Measurements from ENCODE around the gene KIF13A. TPM values are rescaled to one million over a fixed set of nuclear protein-coding genes. Genes with fewer than 3 reads are reported as not detected.

Gene KIF13A
- total RNA-seq, 1 donor from 2014 or later, result 34.4 TPM

DNA sequence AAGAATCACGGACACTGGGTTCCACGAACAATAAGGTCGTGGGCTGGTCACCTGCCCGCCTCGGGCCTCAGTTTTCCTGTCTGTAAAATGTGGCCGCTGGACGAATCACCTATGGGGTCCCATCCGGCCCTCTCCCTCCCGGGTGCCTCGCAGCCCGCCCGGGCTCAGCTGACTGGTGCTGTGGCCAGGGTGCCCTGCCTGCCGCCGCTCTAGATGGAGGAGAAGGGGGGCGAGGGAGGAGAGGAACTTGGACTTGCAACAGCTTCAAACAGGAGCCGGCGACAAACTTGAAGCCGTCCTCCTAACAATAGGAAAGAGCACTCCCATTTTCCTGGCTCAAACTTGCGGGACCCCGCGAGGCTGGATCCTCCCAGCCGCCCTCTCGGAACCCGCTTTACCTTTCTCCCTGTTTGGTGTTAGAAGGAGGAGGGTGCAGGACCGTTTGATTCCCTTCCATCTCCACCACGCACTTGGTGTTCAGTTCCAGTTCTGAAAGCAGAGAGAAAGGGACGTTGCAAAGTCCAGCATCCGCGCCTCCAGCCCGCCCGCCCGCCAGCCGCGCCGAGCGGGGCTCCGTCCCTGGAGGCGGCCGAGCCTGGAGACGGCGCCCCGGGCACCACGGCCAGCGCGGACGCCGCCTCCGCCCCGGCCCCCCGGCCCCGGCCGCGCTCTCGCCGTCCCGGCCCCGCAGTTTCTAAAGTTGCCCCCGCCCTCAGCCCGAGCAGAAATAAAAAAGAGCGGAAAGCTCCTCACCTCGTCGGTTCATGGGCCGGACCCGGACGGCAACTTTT lies 584 bp downstream of the KIF13A start:
- TF ChIP-seq, protein P1, sequence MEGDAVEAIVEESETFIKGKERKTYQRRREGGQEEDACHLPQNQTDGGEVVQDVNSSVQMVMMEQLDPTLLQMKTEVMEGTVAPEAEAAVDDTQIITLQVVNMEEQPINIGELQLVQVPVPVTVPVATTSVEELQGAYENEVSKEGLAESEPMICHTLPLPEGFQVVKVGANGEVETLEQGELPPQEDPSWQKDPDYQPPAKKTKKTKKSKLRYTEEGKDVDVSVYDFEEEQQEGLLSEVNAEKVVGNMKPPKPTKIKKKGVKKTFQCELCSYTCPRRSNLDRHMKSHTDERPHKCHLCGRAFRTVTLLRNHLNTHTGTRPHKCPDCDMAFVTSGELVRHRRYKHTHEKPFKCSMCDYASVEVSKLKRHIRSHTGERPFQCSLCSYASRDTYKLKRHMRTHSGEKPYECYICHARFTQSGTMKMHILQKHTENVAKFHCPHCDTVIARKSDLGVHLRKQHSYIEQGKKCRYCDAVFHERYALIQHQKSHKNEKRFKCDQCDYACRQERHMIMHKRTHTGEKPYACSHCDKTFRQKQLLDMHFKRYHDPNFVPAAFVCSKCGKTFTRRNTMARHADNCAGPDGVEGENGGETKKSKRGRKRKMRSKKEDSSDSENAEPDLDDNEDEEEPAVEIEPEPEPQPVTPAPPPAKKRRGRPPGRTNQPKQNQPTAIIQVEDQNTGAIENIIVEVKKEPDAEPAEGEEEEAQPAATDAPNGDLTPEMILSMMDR (conservative IDR thresholded peaks at IDR 0.05), result no peak
- H3K27ac Mint-ChIP-seq (ENCODE audit: unreplicated experiment), result peak overlapping the region; percentile 95
- H3K27me3 Mint-ChIP-seq (ENCODE audit: low read depth), result peaks cover 2% of the 10 kb centered on the region
- H3K4me3 Mint-ChIP-seq, result peak overlapping the region; percentile 96
- H3K4me1 Mint-ChIP-seq, result peaks cover 32% of the 10 kb centered on the region
- H3K36me3 Mint-ChIP-seq (ENCODE audit: low read depth), result no peaks in the 10 kb centered on the region
- H3K9me3 Mint-ChIP-seq, result no peaks in the 10 kb centered on the region
- DNase-seq (ENCODE audit: low read depth, low spot score), result peak; percentile 43

DNA sequence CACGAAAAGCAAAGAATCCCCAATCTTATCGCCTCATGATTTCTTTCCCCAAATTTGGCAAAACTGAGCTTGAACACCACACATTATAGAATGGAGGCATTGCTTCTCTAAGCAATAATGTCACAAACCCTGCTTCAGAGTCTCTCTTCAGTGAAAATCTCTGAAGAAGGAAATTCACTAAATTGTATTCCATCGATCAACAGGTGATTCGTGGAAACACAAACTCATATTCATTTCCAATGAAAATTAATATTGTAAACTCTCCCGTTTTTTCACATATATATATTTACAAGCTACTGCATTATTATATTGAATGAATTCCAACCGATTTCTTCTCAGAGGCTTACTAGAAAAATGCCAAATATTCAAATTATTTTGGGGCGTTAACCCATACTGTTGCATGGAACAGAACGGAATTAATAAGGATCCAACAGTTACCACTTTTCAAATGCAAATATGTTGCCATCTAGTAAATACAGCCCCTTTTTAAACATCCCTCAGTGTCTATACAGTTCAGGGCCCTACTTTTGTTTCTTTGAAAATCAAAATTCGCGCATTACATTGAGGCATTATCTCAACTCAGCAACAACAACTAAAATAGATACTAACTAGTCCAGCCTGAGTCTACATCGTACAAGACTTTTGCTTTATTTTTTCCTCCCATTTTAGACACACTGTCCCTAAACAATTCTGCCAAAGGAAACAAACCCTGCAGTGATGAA lies 1.3 kb downstream of the KIF13A start:
- TF ChIP-seq, protein P1 (conservative IDR thresholded peaks at IDR 0.05), result no peak
- Mint-ChIP-seq H3K27ac (ENCODE audit: unreplicated experiment) (no peak overlapping the region), H3K9me3 (no peaks in the 10 kb centered on the region), H3K4me3 (peak overlapping the region; percentile 96), H3K27me3 (ENCODE audit: low read depth) (peaks cover 2% of the 10 kb centered on the region), H3K4me1 (peaks cover 32% of the 10 kb centered on the region), H3K36me3 (ENCODE audit: low read depth) (no peaks in the 10 kb centered on the region)
- DNase-seq (ENCODE audit: low read depth, low spot score), result no peak

DNA sequence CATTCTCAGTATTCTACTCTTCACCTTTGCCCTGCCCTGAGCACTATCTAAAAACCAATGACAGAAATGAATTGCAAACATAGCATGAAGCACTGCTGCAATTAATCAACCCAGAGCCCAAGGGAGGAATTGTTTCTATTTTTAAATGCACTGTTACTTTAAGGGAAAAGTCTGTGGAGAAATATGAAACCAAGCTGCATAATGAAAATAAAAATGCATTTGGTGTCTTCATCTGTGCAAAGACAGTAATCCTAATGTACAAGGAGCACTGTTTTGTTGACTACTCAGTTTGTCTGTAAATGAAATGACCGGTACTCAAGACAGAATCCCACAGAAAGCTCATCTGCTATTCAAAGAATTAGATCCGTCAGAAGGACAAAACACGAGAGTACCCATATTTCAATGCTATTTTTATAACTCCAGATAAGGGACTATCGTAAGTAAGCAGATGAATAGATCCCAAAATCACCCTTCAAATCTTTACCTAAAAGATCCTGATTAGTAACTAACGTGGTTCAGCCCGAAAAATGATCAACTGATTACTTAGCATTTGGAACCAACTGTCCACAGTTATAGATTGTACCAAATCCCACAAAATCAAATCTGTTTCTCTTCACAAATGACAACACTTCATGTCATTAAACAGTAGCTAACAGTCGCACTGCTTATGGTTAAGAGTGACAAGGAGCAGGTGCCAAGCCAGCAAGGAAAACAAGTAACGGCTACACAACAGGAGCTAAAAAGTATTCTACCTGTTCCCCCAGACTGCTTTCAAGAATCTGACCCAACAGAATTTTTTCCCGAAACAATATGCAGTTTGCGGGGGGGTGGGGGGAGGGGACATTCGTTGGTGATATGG lies 2.4 kb downstream of the KIF13A start:
- H3K27me3 Mint-ChIP-seq (ENCODE audit: low read depth), result peaks cover 2% of the 10 kb centered on the region
- H3K9me3 Mint-ChIP-seq, result no peaks in the 10 kb centered on the region
- peaks cover 36% of the 10 kb centered on the region for H3K4me1 Mint-ChIP-seq
- peak overlapping the region; percentile 79 for H3K4me3 Mint-ChIP-seq
- peaks cover 4% of the 10 kb centered on the region for H3K36me3 Mint-ChIP-seq (ENCODE audit: low read depth)
- H3K27ac Mint-ChIP-seq (ENCODE audit: unreplicated experiment), result no peak overlapping the region
- no peak for DNase-seq (ENCODE audit: low read depth, low spot score)
- TF ChIP-seq, protein P1 (conservative IDR thresholded peaks at IDR 0.05), result no peak

DNA sequence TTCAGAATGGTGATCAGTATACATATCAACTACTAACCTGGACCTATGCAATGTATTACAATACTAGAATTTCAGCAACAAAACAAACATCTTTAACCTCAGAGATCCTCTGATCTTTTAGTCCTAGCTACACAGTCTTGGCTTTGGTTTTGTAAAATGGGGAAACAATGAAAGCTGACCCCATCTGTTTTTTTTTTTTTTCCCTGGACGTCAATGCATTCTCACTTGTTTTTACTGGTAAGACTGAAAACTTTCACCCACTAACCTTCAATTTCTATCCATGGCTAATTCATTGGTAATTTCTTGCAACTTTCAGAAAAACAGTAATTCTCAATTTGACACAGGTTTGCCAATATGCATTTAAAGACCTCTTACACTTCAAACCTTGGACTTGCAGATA lies 3.0 kb downstream of the KIF13A start:
- TF ChIP-seq, protein P1 (conservative IDR thresholded peaks at IDR 0.05), result no peak
- Mint-ChIP-seq H3K4me3 (peak overlapping the region; percentile 20), H3K27ac (ENCODE audit: unreplicated experiment) (no peak overlapping the region), H3K9me3 (no peaks in the 10 kb centered on the region), H3K4me1 (peaks cover 36% of the 10 kb centered on the region), H3K27me3 (ENCODE audit: low read depth) (peaks cover 2% of the 10 kb centered on the region), H3K36me3 (ENCODE audit: low read depth) (peaks cover 4% of the 10 kb centered on the region)
- no peak for DNase-seq (ENCODE audit: low read depth, low spot score)

DNA sequence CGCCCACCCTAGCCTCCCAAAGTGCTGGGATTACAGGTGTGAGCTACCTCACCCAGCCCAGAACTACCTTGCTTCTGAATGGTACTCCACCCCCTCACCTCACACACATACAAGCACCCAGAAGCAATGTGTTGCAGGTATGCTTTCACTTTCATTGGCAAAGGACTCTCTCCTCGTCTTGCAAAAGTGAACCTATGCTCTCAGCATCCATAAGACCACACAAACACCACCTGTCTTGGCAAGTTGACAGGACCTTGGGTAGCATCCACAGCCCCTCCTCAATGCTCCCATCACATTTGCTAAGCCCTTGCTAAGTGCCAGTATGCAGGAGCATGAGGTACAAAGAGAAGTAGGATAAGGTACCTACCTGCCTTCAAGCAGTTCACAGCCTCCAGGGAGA lies 3.7 kb downstream of the KIF13A start:
- peaks cover 36% of the 10 kb centered on the region for H3K4me1 Mint-ChIP-seq
- H3K36me3 Mint-ChIP-seq (ENCODE audit: low read depth), result peaks cover 4% of the 10 kb centered on the region
- H3K4me3 Mint-ChIP-seq, result no peak overlapping the region
- no peak for DNase-seq (ENCODE audit: low read depth, low spot score)
- TF ChIP-seq, protein P1 (conservative IDR thresholded peaks at IDR 0.05), result no peak
- H3K9me3 Mint-ChIP-seq, result no peaks in the 10 kb centered on the region
- peaks cover 2% of the 10 kb centered on the region for H3K27me3 Mint-ChIP-seq (ENCODE audit: low read depth)
- peak overlapping the region; percentile 51 for H3K27ac Mint-ChIP-seq (ENCODE audit: unreplicated experiment)

Measured in neural crest cell (in vitro differentiated cells).